LNCAP (cell line): ENCODE measurements around the gene ST14.

Experiments
- TF ChIP-seq, protein P1 (sequence below): fragments of 450-650 bp; IDR thresholded peaks from 2 replicates; pipeline ENCODE4 v1.5.1; 2017; ENCODE audit warnings: mild to moderate bottlenecking

The ST14 gene

DNA sequence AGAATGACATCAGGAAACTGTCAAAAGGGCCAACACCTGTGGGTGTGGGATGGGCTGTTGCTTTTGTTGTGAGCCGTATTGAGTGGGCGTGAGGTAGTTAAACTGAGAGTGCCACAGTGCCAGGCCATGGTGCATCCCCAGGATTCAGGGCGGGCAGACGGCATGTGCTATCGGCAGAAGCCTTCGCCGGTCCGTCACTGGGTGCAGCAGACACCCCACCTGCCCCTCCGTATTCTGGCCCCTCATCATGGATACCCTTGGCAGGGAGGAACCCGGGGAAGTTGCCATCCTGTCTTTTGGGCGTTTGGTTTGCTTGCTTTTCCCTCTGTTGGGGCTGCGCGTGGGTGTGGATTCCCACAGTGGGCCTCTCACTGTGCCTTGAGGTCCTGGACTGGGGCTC lies 27.5 kb downstream of the ST14 start:
- TF ChIP-seq, protein P1, sequence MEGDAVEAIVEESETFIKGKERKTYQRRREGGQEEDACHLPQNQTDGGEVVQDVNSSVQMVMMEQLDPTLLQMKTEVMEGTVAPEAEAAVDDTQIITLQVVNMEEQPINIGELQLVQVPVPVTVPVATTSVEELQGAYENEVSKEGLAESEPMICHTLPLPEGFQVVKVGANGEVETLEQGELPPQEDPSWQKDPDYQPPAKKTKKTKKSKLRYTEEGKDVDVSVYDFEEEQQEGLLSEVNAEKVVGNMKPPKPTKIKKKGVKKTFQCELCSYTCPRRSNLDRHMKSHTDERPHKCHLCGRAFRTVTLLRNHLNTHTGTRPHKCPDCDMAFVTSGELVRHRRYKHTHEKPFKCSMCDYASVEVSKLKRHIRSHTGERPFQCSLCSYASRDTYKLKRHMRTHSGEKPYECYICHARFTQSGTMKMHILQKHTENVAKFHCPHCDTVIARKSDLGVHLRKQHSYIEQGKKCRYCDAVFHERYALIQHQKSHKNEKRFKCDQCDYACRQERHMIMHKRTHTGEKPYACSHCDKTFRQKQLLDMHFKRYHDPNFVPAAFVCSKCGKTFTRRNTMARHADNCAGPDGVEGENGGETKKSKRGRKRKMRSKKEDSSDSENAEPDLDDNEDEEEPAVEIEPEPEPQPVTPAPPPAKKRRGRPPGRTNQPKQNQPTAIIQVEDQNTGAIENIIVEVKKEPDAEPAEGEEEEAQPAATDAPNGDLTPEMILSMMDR: no peak

DNA sequence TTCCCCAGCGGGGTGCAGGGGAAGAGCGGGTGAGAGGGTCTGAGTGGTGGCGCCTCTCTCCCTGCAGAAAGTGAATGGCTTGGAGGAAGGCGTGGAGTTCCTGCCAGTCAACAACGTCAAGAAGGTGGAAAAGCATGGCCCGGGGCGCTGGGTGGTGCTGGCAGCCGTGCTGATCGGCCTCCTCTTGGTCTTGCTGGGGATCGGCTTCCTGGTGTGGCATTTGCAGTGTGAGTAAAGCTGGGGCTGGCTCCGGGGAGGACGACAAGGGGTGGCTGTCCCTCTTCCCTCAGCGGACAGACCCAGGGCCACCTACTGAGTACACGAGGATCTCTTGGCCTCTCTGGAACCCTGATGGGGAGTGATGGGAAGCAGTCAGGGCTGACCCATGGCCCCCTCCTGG lies 28.5 kb downstream of the ST14 start:
- TF ChIP-seq, protein P1: no peak

DNA sequence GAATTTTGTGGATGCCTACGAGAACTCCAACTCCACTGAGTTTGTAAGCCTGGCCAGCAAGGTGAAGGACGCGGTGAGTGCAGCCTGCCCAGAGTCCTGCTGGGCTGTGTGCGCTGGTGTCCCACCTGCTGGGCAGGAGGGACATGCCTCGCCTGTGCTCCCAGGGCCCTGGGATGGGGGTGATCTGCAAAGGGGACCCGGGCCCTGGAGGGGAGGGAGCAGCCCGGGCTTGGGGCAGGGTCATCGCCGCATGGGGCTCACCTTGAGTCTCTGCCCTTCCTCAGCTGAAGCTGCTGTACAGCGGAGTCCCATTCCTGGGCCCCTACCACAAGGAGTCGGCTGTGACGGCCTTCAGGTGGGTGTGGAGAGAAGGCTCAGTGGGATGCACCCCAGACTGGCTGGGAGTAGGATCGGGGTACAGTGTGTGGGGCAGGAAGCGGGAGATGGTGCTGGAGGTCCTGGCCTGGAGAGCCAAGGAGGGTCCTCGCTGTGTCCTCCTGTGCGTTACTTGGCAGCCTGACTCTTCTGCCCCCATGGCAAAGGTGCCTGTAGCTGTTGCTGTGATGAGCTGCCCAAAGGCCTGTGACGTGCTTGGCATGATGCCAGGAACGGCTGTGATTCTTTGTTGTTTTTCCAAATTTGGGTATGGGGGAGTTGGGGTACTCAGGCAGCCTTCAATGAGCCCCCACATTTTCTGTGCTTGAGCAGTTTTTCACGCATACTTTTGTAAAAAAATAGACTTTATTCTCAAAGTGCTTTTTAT lies 29.2 kb downstream of the ST14 start:
- TF ChIP-seq, protein P1: no peak

DNA sequence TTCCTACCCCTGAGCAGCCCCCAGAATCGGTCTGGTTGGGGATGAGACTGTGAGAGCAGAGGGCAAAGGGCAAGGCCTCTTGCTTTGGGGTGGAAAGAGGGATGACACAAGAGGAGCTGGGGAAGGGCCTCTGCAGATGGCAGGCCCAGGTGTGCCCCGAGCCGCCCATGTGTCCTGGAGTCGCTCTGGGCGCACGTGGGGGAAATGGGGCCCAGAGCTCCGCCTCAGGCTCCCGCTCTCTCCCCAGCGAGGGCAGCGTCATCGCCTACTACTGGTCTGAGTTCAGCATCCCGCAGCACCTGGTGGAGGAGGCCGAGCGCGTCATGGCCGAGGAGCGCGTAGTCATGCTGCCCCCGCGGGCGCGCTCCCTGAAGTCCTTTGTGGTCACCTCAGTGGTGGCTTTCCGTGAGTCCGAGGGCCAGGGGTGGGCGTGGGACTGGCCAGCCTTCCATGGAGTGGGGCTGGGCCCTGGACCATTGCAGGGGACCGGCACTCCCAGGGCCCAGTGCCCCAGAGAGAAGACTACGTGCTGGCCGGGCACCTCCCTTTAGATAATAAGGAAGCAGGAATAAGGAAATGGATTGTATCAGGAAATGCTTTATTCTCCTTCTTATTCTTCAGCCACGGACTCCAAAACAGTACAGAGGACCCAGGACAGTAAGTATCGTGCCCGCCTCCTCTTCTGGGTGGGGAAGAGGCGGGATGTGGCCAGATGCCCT lies 30.1 kb downstream of the ST14 start:
- TF ChIP-seq, protein P1: no peak

DNA sequence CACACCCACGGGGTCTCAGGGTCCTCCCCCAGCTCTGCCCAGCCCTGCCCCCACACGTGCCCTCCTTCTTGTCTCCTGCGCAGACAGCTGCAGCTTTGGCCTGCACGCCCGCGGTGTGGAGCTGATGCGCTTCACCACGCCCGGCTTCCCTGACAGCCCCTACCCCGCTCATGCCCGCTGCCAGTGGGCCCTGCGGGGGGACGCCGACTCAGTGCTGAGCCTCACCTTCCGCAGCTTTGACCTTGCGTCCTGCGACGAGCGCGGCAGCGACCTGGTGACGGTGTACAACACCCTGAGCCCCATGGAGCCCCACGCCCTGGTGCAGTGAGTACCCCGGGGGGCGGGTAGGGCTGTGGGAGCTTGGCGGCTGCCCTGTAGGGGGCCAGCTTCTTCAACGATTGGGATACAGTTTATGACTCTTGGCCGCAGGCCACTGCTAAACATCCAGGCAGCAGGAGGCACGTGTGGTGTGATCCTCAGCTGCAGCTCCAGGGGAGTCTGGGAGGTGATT lies 30.8 kb downstream of the ST14 start:
- TF ChIP-seq, protein P1: no peak

DNA sequence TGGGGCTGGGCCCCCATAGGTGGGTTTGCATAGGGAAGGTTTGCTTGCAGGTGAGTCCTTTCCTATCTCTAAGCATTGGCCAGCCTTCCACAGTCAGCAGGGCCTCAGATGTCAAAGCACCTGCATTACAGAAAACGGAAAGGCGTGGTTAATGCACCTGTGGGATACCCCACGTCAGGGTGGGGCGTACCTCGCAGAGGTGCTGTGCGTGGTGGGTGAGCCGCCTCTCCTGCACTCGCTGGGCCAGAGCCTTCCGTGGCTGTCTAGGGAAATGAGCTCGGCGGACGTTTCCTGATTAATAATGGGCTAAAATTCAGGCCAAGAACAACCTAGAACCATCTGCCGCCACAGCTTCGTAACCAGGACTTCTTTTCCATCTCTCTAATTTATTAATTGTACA lies 32.3 kb downstream of the ST14 start:
- TF ChIP-seq, protein P1: no peak

DNA sequence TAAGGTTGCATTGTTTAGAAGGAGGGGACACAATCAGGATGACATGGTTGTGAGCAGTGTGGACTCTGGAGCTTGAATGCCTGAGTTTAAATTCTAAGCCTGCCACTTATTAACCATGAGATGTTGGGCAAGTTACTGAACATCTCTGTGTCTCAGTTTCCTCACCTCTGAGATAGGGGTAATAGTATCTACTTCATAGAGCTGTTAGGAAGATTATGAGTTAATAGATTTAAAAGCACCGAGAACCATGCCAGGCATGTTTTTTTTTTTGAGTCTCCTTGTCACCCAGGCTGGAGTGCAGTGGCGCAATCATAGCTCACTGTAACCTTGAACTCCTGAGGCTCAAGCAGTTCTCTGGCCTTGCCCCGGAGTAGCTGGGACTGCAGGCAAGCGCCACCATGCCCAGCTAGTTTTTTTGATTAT lies 33.3 kb downstream of the ST14 start:
- TF ChIP-seq, protein P1: no peak
